CD4-positive, alpha-beta T cell treated with Interleukin-15 for 4 hours (primary cell): ENCODE results near the gene UNC5B.

ENCODE experiments used
- DNase-seq: peaks from one replicate; pipeline ENCODE4 v3.0.0-alpha.2; 2020; ENCODE audit warnings: low spot score

Gene UNC5B

GRCh38 chr10:71319042-71319799, 106.9 kb downstream of the UNC5B start, which contains the start of gene SLC29A3:
TSS of gene SLC29A3 (plus strand) at chr10:71319259. CDS start at chr10:71319310, 51 bp downstream.
- peak; percentile 89 for DNase-seq

GRCh38 chr10:71319800-71320392, 107.5 kb downstream of the UNC5B start:
- DNase-seq, result no peak

GRCh38 chr10:71320592-71320991, 108.2 kb downstream of the UNC5B start:
- DNase-seq, result no peak

- no peak for DNase-seq
These were observed 109.0 kb downstream of the UNC5B start for GRCh38 chr10:71321386-71321785.

- DNase-seq, result no peak
These were observed 111.0 kb downstream of the UNC5B start for GRCh38 chr10:71323407-71323806.

- no peak for DNase-seq
These were observed 112.4 kb downstream of the UNC5B start for GRCh38 chr10:71324743-71325142.

GRCh38 chr10:71325267-71325666, 112.9 kb downstream of the UNC5B start:
- DNase-seq, result no peak

- DNase-seq, result no peak
These were observed 114.1 kb downstream of the UNC5B start for GRCh38 chr10:71326464-71326881.

- no peak for DNase-seq
These were observed 118.5 kb downstream of the UNC5B start for GRCh38 chr10:71330789-71331404.

- no peak for DNase-seq
These were observed 119.4 kb downstream of the UNC5B start for GRCh38 chr10:71331736-71332135.

GRCh38 chr10:71332466-71332865, 120.1 kb downstream of the UNC5B start:
- no peak for DNase-seq

GRCh38 chr10:71333129-71333887, 120.9 kb downstream of the UNC5B start:
- DNase-seq, result no peak

GRCh38 chr10:71334221-71334791, 121.9 kb downstream of the UNC5B start:
- DNase-seq, result no peak

- no peak for DNase-seq
These were observed 122.9 kb downstream of the UNC5B start for GRCh38 chr10:71335173-71335708.

- DNase-seq, result no peak
These were observed 124.3 kb downstream of the UNC5B start for GRCh38 chr10:71336632-71337031.

- DNase-seq, result no peak
These were observed 124.9 kb downstream of the UNC5B start for GRCh38 chr10:71337219-71337701.

- no peak for DNase-seq
These were observed 126.5 kb downstream of the UNC5B start for GRCh38 chr10:71338728-71339495.

- no peak for DNase-seq
These were observed 127.6 kb downstream of the UNC5B start for GRCh38 chr10:71339796-71340589.

GRCh38 chr10:71342573-71343391, 130.4 kb downstream of the UNC5B start:
- DNase-seq, result no peak
